SK-N-MC (cell line): ENCODE data around the gene TMEM203.

Experiments used
- EZH2 ChIP-seq: fragments of 200-600 bp; sonication (generic); IDR thresholded peaks from one replicate; pipeline ENCODE4 v1.6.1; 2017; ENCODE audit warnings: antibody characterized with exemption
- POLR2AphosphoS5 ChIP-seq: IDR thresholded peaks from 2 replicates; pipeline ENCODE4 v1.6.1; 2012; ENCODE audit warnings: mild to moderate bottlenecking, low read depth, low read length, borderline replicate concordance

GRCh38 chr9:137232101-137232500 is 26.7 kb upstream of the TMEM203 start:
- TF ChIP-seq POLR2AphosphoS5 = no peak
- no peak for TF ChIP-seq EZH2
